Immature natural killer cell (primary cell): Measurements from ENCODE around the gene KLF7. TPM values are rescaled to one million over a fixed set of nuclear protein-coding genes. Genes with fewer than 3 reads are reported as not detected.
A peak's percentile ranks its signal among the peaks of the same experiment; 100 is the strongest.

Experiments
- DNase-seq, 3 donors: peaks; one replicate each; pipeline ENCODE4 v3.0.0; 2022; ENCODE audit warnings: mixed read lengths in 1 of 3
- H3K27ac Mint-ChIP-seq, 6 donors: one replicate each; pipeline ENCODE4 v1.8.0; 2020; ENCODE audit warnings: mixed read lengths in 6 of 6, mild to moderate bottlenecking in 5 of 6, inconsistent platforms in 4 of 6, moderate library complexity in 3 of 6
- H3K27me3 Mint-ChIP-seq, 3 donors: one replicate each; pipeline ENCODE4 v1.8.0; 2020 to 2021; ENCODE audit warnings: low read depth in 3 of 3, mild to moderate bottlenecking in 3 of 3, mixed read lengths in 3 of 3, moderate library complexity in 3 of 3, inconsistent platforms in 1 of 3
- H3K36me3 Mint-ChIP-seq, 3 donors: one replicate each; pipeline ENCODE4 v1.8.0; 2020; ENCODE audit warnings: mixed read lengths in 3 of 3, inconsistent platforms in 2 of 3, mild to moderate bottlenecking in 2 of 3
- H3K4me1 Mint-ChIP-seq, 2 donors: one replicate each; pipeline ENCODE4 v1.8.0; 2020; ENCODE audit warnings: inconsistent platforms in 2 of 2, mild to moderate bottlenecking in 2 of 2, mixed read lengths in 2 of 2, moderate library complexity in 1 of 2
- H3K4me3 Mint-ChIP-seq, 5 donors: one replicate each; pipeline ENCODE4 v1.8.0; 2020; ENCODE audit warnings: mild to moderate bottlenecking in 5 of 5, mixed read lengths in 5 of 5, inconsistent platforms in 3 of 5, moderate library complexity in 3 of 5
- H3K9me3 Mint-ChIP-seq, 6 donors: one replicate each; pipeline ENCODE4 v1.8.0; 2020; ENCODE audit warnings: mild to moderate bottlenecking in 6 of 6, mixed read lengths in 6 of 6, inconsistent platforms in 4 of 6, moderate library complexity in 3 of 6
- polyA plus RNA-seq, 3 donors: library from polyadenylated mRNA; unstranded; fragments of 300-500 nt; fragmentation: Illumina TruSeq; gene quantifications; one replicate each; pipeline ENCODE4 v1.2.3, GENCODE V29; 2021

KLF7 gene
- polyA plus RNA-seq, 3 donors from 2014 or later, result 3.5 to 10.2 (median 6.7) TPM

GRCh38 chr2:207137596-207138337, 28.0 kb downstream of the KLF7 start:
- H3K27ac Mint-ChIP-seq, result no peak overlapping the region
- peaks cover 3 to 13% (median 9%) of the 10 kb centered on the region in 3 donors for H3K36me3 Mint-ChIP-seq
- H3K4me3 Mint-ChIP-seq, result no peak overlapping the region
- no peaks in the 10 kb centered on the region for H3K9me3 Mint-ChIP-seq
- no peak for DNase-seq
- H3K4me1 Mint-ChIP-seq, result peaks cover 52 to 68% of the 10 kb centered on the region in 2 donors
- H3K27me3 Mint-ChIP-seq, result peaks cover 0 to 7% (median 2%) of the 10 kb centered on the region in 3 donors

- Mint-ChIP-seq H3K36me3 (peaks cover 3 to 13% (median 9%) of the 10 kb centered on the region in 3 donors), H3K27ac (no peak overlapping the region), H3K4me1 (peaks cover 49 to 67% of the 10 kb centered on the region in 2 donors), H3K9me3 (no peaks in the 10 kb centered on the region), H3K4me3 (no peak overlapping the region), H3K27me3 (peaks cover 0 to 7% (median 2%) of the 10 kb centered on the region in 3 donors)
- DNase-seq, result no peak
These were observed 28.9 kb downstream of the KLF7 start for GRCh38 chr2:207136874-207137273.

- H3K4me1 Mint-ChIP-seq, result peaks cover 49 to 67% of the 10 kb centered on the region in 2 donors
- no peak for DNase-seq
- peaks cover 0 to 4% (median 2%) of the 10 kb centered on the region in 3 donors for H3K27me3 Mint-ChIP-seq
- H3K27ac Mint-ChIP-seq, result peak overlapping the region in 5 of 6 donors; percentile 11 to 66 (median 49)
- no peaks in the 10 kb centered on the region for H3K9me3 Mint-ChIP-seq
- H3K36me3 Mint-ChIP-seq, result peaks cover 3 to 13% (median 9%) of the 10 kb centered on the region in 3 donors
- no peak overlapping the region for H3K4me3 Mint-ChIP-seq
These were observed 29.8 kb downstream of the KLF7 start for GRCh38 chr2:207135801-207136457.

- peaks cover 0 to 4% (median 2%) of the 10 kb centered on the region in 3 donors for H3K27me3 Mint-ChIP-seq
- H3K4me3 Mint-ChIP-seq, result no peak overlapping the region
- peaks cover 3 to 13% (median 9%) of the 10 kb centered on the region in 3 donors for H3K36me3 Mint-ChIP-seq
- H3K9me3 Mint-ChIP-seq, result no peaks in the 10 kb centered on the region
- DNase-seq, result no peak
- peak overlapping the region in 2 of 6 donors; percentile 11 to 21 for H3K27ac Mint-ChIP-seq
- peaks cover 46 to 65% of the 10 kb centered on the region in 2 donors for H3K4me1 Mint-ChIP-seq
These were observed 30.4 kb downstream of the KLF7 start for GRCh38 chr2:207135340-207135739.

GRCh38 chr2:207133820-207134519, 31.8 kb downstream of the KLF7 start:
- Mint-ChIP-seq H3K9me3 (no peaks in the 10 kb centered on the region), H3K27ac (peak overlapping the region in 1 of 6 donors; percentile 48), H3K36me3 (peaks cover 3 to 13% (median 9%) of the 10 kb centered on the region in 3 donors), H3K4me1 (peaks cover 51 to 76% of the 10 kb centered on the region in 2 donors), H3K4me3 (no peak overlapping the region), H3K27me3 (peaks cover 0 to 4% (median 2%) of the 10 kb centered on the region in 3 donors)
- no peak for DNase-seq

GRCh38 chr2:207133458-207133819, 32.3 kb downstream of the KLF7 start:
- Mint-ChIP-seq H3K9me3 (no peaks in the 10 kb centered on the region), H3K4me3 (no peak overlapping the region), H3K36me3 (peaks cover 3 to 13% (median 9%) of the 10 kb centered on the region in 3 donors), H3K27ac (peak overlapping the region in 1 of 6 donors; percentile 48), H3K4me1 (peaks cover 51 to 81% of the 10 kb centered on the region in 2 donors), H3K27me3 (peaks cover 0 to 4% (median 2%) of the 10 kb centered on the region in 3 donors)
- DNase-seq, result no peak

- Mint-ChIP-seq H3K27me3 (peaks cover 0 to 4% (median 2%) of the 10 kb centered on the region in 3 donors), H3K27ac (peak overlapping the region in 3 of 6 donors; percentile 0 to 19 (median 0)), H3K36me3 (peaks cover 3 to 13% (median 3%) of the 10 kb centered on the region in 3 donors), H3K4me3 (no peak overlapping the region), H3K4me1 (peaks cover 53 to 83% of the 10 kb centered on the region in 2 donors), H3K9me3 (peaks cover 0 to 2% (median 0%) of the 10 kb centered on the region in 6 donors)
- DNase-seq, result no peak
These were observed 33.7 kb downstream of the KLF7 start for GRCh38 chr2:207132019-207132418.

- no peak for DNase-seq
- H3K27me3 Mint-ChIP-seq, result peaks cover 0 to 4% (median 2%) of the 10 kb centered on the region in 3 donors
- peak overlapping the region in 2 of 6 donors; percentile 0 to 19 for H3K27ac Mint-ChIP-seq
- peaks cover 3 to 13% (median 3%) of the 10 kb centered on the region in 3 donors for H3K36me3 Mint-ChIP-seq
- H3K4me1 Mint-ChIP-seq, result peaks cover 55 to 84% of the 10 kb centered on the region in 2 donors
- H3K9me3 Mint-ChIP-seq, result peaks cover 0 to 2% (median 0%) of the 10 kb centered on the region in 6 donors
- no peak overlapping the region for H3K4me3 Mint-ChIP-seq
These were observed 34.2 kb downstream of the KLF7 start for GRCh38 chr2:207131594-207131993.

- Mint-ChIP-seq H3K27ac (peak overlapping the region in 1 of 6 donors; percentile 42), H3K4me3 (no peak overlapping the region), H3K36me3 (peaks cover 3 to 7% (median 3%) of the 10 kb centered on the region in 3 donors), H3K27me3 (peaks cover 0 to 3% (median 0%) of the 10 kb centered on the region in 3 donors), H3K4me1 (peaks cover 50 to 83% of the 10 kb centered on the region in 2 donors), H3K9me3 (peaks cover 0 to 2% (median 0%) of the 10 kb centered on the region in 6 donors)
- no peak for DNase-seq
These were observed 34.7 kb downstream of the KLF7 start for GRCh38 chr2:207130958-207131521.

- peaks cover 39 to 75% of the 10 kb centered on the region in 2 donors for H3K4me1 Mint-ChIP-seq
- H3K27me3 Mint-ChIP-seq, result peaks cover 0 to 3% (median 0%) of the 10 kb centered on the region in 3 donors
- peak overlapping the region in 1 of 6 donors; percentile 34 for H3K27ac Mint-ChIP-seq
- no peak overlapping the region for H3K4me3 Mint-ChIP-seq
- no peak for DNase-seq
- H3K36me3 Mint-ChIP-seq, result peaks cover 2 to 6% (median 3%) of the 10 kb centered on the region in 3 donors
- peaks cover 0 to 2% (median 0%) of the 10 kb centered on the region in 6 donors for H3K9me3 Mint-ChIP-seq
These were observed 35.9 kb downstream of the KLF7 start for GRCh38 chr2:207129821-207130220.

- peaks cover 0 to 2% (median 0%) of the 10 kb centered on the region in 6 donors for H3K9me3 Mint-ChIP-seq
- no peak overlapping the region for H3K27ac Mint-ChIP-seq
- no peak for DNase-seq
- H3K27me3 Mint-ChIP-seq, result no peaks in the 10 kb centered on the region
- no peak overlapping the region for H3K4me3 Mint-ChIP-seq
- peaks cover 0 to 3% (median 0%) of the 10 kb centered on the region in 3 donors for H3K36me3 Mint-ChIP-seq
- H3K4me1 Mint-ChIP-seq, result peaks cover 35 to 70% of the 10 kb centered on the region in 2 donors
These were observed 36.9 kb downstream of the KLF7 start for GRCh38 chr2:207128867-207129266.

GRCh38 chr2:207126724-207127308, 38.9 kb downstream of the KLF7 start:
- Mint-ChIP-seq H3K4me3 (no peak overlapping the region), H3K36me3 (peaks cover 0 to 10% (median 5%) of the 10 kb centered on the region in 3 donors)

More at GRCh38 chr2:207126724-207127308, 38.9 kb downstream of the KLF7 start:
- Mint-ChIP-seq H3K27ac (no peak overlapping the region), H3K27me3 (no peaks in the 10 kb centered on the region), H3K4me1 (peaks cover 27 to 71% of the 10 kb centered on the region in 2 donors), H3K9me3 (peaks cover 0 to 3% (median 0%) of the 10 kb centered on the region in 6 donors)
- DNase-seq, result no peak
